PFSK-1 (cell line): ENCODE results near the gene P2RY11.

Source experiments
- FOXP2 ChIP-seq: optimal IDR thresholded peaks from 2 replicates; pipeline ENCODE3; 2011; ENCODE audit warnings: borderline replicate concordance, control low read depth, inconsistent platforms; ENCODE audit not compliant: insufficient read depth; ENCODE audit errors: extremely low read length, extremely low read depth
- POLR2AphosphoS5 ChIP-seq: IDR thresholded peaks from 2 replicates; pipeline ENCODE4 v1.6.1; 2012; ENCODE audit warnings: low read depth, mild to moderate bottlenecking, control low read depth, low read length, moderate library complexity
- REST ChIP-seq, 2 experiments: IDR thresholded peaks; 2 replicates each; pipeline versions ENCODE4 v1.6.1 to v1.8.0; 2011 to 2012; ENCODE audit warnings: low read depth in 2 of 2, low read length in 2 of 2, control low read depth in 1 of 2, inconsistent platforms in 1 of 2, mild to moderate bottlenecking in 1 of 2, moderate library complexity in 1 of 2; ENCODE audit not compliant: insufficient read depth in 1 of 2
- SIN3A ChIP-seq: IDR thresholded peaks from 2 replicates; pipeline ENCODE4 v1.6.1; 2012; ENCODE audit warnings: mild to moderate bottlenecking, low read length, moderate library complexity, borderline replicate concordance; ENCODE audit not compliant: insufficient read depth
- TAF1 ChIP-seq: IDR thresholded peaks from 2 replicates; pipeline ENCODE4 v1.6.1; 2012; ENCODE audit warnings: low read length, control low read depth, borderline replicate concordance; ENCODE audit not compliant: insufficient read depth

The P2RY11 gene

DNA sequence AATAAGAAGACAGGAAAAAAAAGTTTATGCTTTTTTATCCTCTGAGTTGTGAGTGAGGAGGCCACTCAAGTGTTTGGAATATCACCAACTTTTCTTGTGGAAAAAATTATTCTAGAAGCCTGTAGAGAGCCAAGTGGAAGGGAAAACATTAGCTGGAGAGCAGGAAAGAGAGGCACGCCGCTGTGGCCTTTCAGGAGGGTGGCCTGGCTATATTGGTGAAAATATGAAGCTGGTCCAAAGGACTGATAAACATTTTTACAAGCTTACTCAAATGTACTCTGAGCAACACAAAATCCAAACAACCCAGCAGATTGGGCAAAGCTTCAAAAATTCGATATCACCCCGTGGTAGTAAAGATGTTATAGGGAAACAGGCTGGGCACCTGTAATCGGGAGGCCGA, 10.6 kb downstream of the P2RY11 start:
- no peak for TF ChIP-seq POLR2AphosphoS5
- no peak for TF ChIP-seq SIN3A

GRCh38 chr19:10124429-10124828, 12.9 kb downstream of the P2RY11 start:
- TF ChIP-seq POLR2AphosphoS5 (no peak), REST (IDR thresholded peaks at IDR 0.05; ENCODE audit: insufficient read depth in 1 of 2, low read depth in 2 of 2, low read length in 2 of 2) (no peak), FOXP2 (no peak), TAF1 (no peak), SIN3A (no peak)

DNA sequence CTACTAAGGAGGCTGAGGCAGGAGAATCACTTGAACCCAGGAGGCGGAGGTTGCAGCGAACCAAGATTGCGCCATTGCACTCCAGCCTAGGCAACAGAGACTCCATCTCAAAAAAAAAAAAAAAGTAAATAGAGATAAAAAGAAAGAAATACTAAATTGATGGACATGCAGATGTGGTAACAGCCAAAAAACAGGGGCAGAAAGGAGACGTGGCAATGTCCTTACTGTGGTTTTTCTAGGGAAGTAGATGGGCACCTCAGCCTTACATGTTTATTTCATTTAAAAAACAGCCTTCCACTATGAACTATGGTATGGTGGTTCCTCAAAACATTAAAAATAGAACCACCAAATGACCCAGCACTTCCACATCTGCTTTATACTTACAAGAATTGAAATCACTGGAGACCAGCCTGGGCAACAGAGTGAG, 14.7 kb downstream of the P2RY11 start:
- TF ChIP-seq FOXP2 (no peak), TAF1 (no peak), POLR2AphosphoS5 (no peak), SIN3A (no peak)

GRCh38 chr19:10132905-10133304, 21.4 kb downstream of the P2RY11 start:
- TF ChIP-seq FOXP2 (no peak), SIN3A (no peak), POLR2AphosphoS5 (no peak), TAF1 (no peak), REST (IDR thresholded peaks at IDR 0.05; ENCODE audit: insufficient read depth in 1 of 2, low read depth in 2 of 2, low read length in 2 of 2) (no peak)

DNA sequence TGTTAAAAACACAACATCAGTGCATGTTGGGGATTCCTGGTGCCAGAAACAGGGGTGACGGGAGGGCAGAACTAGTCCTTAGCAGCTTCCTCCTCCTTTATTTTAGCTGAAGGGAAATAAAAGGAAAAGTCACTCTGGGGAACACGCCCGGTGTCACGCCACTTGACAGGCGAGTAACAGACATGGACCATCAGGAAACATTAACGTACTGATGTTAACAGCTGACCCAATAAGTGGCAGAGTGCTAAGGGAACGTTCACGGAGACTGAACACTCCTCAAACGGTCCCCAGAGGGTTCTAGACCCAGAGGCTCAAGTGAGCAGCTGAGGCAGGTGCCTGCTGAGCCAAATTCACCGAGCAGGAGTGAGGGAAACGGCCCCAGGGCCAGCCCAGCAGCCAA, 22.1 kb downstream of the P2RY11 start:
- no peak for TF ChIP-seq SIN3A
- no peak for TF ChIP-seq FOXP2
- no peak for TF ChIP-seq TAF1
- TF ChIP-seq REST (IDR thresholded peaks at IDR 0.05; ENCODE audit: insufficient read depth in 1 of 2, low read depth in 2 of 2, low read length in 2 of 2) = no peak
- no peak for TF ChIP-seq POLR2AphosphoS5

DNA sequence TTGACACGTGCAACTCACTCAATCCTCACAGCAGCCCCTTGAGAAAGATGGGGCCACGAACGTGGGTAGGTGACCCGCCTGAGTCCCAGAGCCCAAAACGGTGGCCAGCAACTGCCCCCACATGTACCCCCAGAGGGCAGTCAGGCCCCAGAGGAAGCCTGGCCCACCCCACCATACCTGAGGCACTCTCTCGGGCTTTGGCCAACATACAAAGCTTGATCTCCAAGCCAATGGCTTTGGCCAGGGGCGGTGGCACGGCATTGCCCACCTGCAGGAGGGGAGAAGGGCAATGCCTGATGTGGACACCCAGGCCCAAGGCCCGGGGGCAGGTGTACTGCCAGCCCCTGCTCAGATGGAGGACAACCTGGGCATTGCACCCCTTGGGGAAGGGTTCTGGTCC, 22.5 kb downstream of the P2RY11 start:
- TF ChIP-seq SIN3A (no peak), POLR2AphosphoS5 (no peak), TAF1 (no peak), REST (IDR thresholded peaks at IDR 0.05; ENCODE audit: insufficient read depth in 1 of 2, low read depth in 2 of 2, low read length in 2 of 2) (no peak), FOXP2 (no peak)
